Activated naive CD4-positive, alpha-beta T cell treated with anti-CD3 and anti-CD28 coated beads for 36 hours (primary cell): ENCODE measurements around the gene GJC1. TPM values are rescaled to one million over a fixed set of nuclear protein-coding genes. Genes with fewer than 3 reads are reported as not detected.
"Not testable (repeated sequence)": the region's sequence is repeated elsewhere in the genome, so short reads cannot be mapped to it uniquely, and the experiment has no call there.

Experiments
- CTCF ChIA-PET: fragments of 350-600 bp; sonication (Branson Sonifier 250); formaldehyde crosslinking; loops from one replicate; lab custom pipeline; 2021; ENCODE audit warnings: antibody characterized with exemption; lab: Charles Lee
- DNase-seq: peaks from one replicate; pipeline ENCODE4 v3.0.0-alpha.2; 2020
- H3K27ac Mint-ChIP-seq: one replicate; pipeline ENCODE4 v1.8.0; 2021; ENCODE audit warnings: mild to moderate bottlenecking, mixed read lengths
- H3K27me3 Mint-ChIP-seq: one replicate; pipeline ENCODE4 v1.8.0; 2021; ENCODE audit warnings: low read depth, mixed read lengths
- H3K36me3 Mint-ChIP-seq: one replicate; pipeline ENCODE4 v1.8.0; 2021; ENCODE audit warnings: low read depth, mixed read lengths
- H3K4me1 Mint-ChIP-seq: one replicate; pipeline ENCODE4 v1.8.0; 2021; ENCODE audit warnings: low read depth, mixed read lengths
- H3K4me3 Mint-ChIP-seq: one replicate; pipeline ENCODE4 v1.8.0; 2021; ENCODE audit warnings: mild to moderate bottlenecking, moderate library complexity, mixed read lengths
- H3K9me3 Mint-ChIP-seq: one replicate; pipeline ENCODE4 v1.8.0; 2021; ENCODE audit warnings: mixed read lengths
- intact Hi-C: fragments of 100-400 bp; cut with micrococcal nuclease; formaldehyde crosslinking; loops from one replicate; pipeline ENCODE4 v1.15.1; 2023
- total RNA-seq, 2 experiments: library from RNA; stranded (reverse); gene quantifications; one replicate each; pipeline ENCODE4 v1.2.3, GENCODE V29; 2021

The GJC1 gene
- total RNA-seq, 2 experiments from 2014 or later = 2.5 TPM

- H3K36me3 Mint-ChIP-seq = no peaks in the 10 kb centered on the region
Observed at GRCh38 chr17:44820631-44821212, 9.4 kb downstream of the GJC1 start.

GRCh38 chr17:44818508-44818907 is 11.6 kb downstream of the GJC1 start:
- H3K4me3 Mint-ChIP-seq, DNase-seq, H3K9me3 Mint-ChIP-seq, H3K27me3 Mint-ChIP-seq, H3K27ac Mint-ChIP-seq, intact Hi-C loops, H3K4me1 Mint-ChIP-seq, H3K36me3 Mint-ChIP-seq, CTCF ChIA-PET: not testable (repeated sequence)

More at GRCh38 chr17:44820631-44821212, 9.4 kb downstream of the GJC1 start:
- intact Hi-C loops = no loop called here
- no peak overlapping the region for H3K4me3 Mint-ChIP-seq
- H3K27me3 Mint-ChIP-seq = peaks cover 10% of the 10 kb centered on the region
- CTCF ChIA-PET = interaction anchor here (0.5 to 0.6 kb wide), 2 partner anchors 9 to 139 kb away, joined by 3 read pairs; no protein-coding TSS in a partner anchor
- no peaks in the 10 kb centered on the region for H3K4me1 Mint-ChIP-seq
- no peak overlapping the region for H3K27ac Mint-ChIP-seq
- no peaks in the 10 kb centered on the region for H3K9me3 Mint-ChIP-seq
- no peak for DNase-seq

- intact Hi-C loops = no loop called here
- Mint-ChIP-seq H3K4me3 (no peak overlapping the region), H3K27ac (no peak overlapping the region), H3K9me3 (no peaks in the 10 kb centered on the region), H3K4me1 (no peaks in the 10 kb centered on the region), H3K36me3 (no peaks in the 10 kb centered on the region), H3K27me3 (no peaks in the 10 kb centered on the region)
- no peak for DNase-seq
- CTCF ChIA-PET = interaction anchor here (0.6 to 0.7 kb wide), 2 partner anchors 9 to 105 kb away, joined by 3 read pairs; no protein-coding TSS in a partner anchor
Observed at GRCh38 chr17:44812263-44812662, 17.8 kb downstream of the GJC1 start.

GRCh38 chr17:44808656-44809388 is 21.3 kb downstream of the GJC1 start:
- H3K27ac Mint-ChIP-seq, H3K4me3 Mint-ChIP-seq, H3K36me3 Mint-ChIP-seq, H3K9me3 Mint-ChIP-seq, H3K27me3 Mint-ChIP-seq, intact Hi-C loops, DNase-seq, H3K4me1 Mint-ChIP-seq: not testable (repeated sequence)
- CTCF ChIA-PET = interaction anchor here (0.8 kb wide), 1 partner anchor 28 kb away, joined by 3 read pairs; no protein-coding TSS in a partner anchor

- intact Hi-C loops = no loop called here
- no peaks in the 10 kb centered on the region for H3K4me1 Mint-ChIP-seq
- H3K27ac Mint-ChIP-seq = no peak overlapping the region
- CTCF ChIA-PET = no interaction called here
- DNase-seq = no peak
- no peaks in the 10 kb centered on the region for H3K9me3 Mint-ChIP-seq
- H3K4me3 Mint-ChIP-seq = no peak overlapping the region
- H3K36me3 Mint-ChIP-seq = no peaks in the 10 kb centered on the region
- no peaks in the 10 kb centered on the region for H3K27me3 Mint-ChIP-seq
Observed at GRCh38 chr17:44808156-44808555, 21.9 kb downstream of the GJC1 start.

GRCh38 chr17:44807817-44808155 is 22.3 kb downstream of the GJC1 start:
- Mint-ChIP-seq H3K27ac (no peak overlapping the region), H3K4me1 (no peaks in the 10 kb centered on the region), H3K27me3 (no peaks in the 10 kb centered on the region), H3K36me3 (no peaks in the 10 kb centered on the region), H3K4me3 (no peak overlapping the region), H3K9me3 (no peaks in the 10 kb centered on the region)
- intact Hi-C loops = no loop called here
- CTCF ChIA-PET = no interaction called here
- no peak for DNase-seq

- no peak for DNase-seq
- Mint-ChIP-seq H3K36me3 (no peaks in the 10 kb centered on the region), H3K27ac (no peak overlapping the region), H3K27me3 (no peaks in the 10 kb centered on the region), H3K9me3 (no peaks in the 10 kb centered on the region), H3K4me3 (no peak overlapping the region), H3K4me1 (no peaks in the 10 kb centered on the region)
- CTCF ChIA-PET = no interaction called here
- intact Hi-C loops = no loop called here
Observed at GRCh38 chr17:44807093-44807816, 22.8 kb downstream of the GJC1 start.

GRCh38 chr17:44804302-44805089 is 25.6 kb downstream of the GJC1 start:
- CTCF ChIA-PET = no interaction called here
- no peak for DNase-seq
- H3K4me1 Mint-ChIP-seq = no peaks in the 10 kb centered on the region
- H3K4me3 Mint-ChIP-seq = no peak overlapping the region
- H3K9me3 Mint-ChIP-seq = no peaks in the 10 kb centered on the region
- H3K36me3 Mint-ChIP-seq = no peaks in the 10 kb centered on the region
- H3K27me3 Mint-ChIP-seq = no peaks in the 10 kb centered on the region
- intact Hi-C loops = no loop called here
- H3K27ac Mint-ChIP-seq = no peak overlapping the region

- Mint-ChIP-seq H3K27ac (no peak overlapping the region), H3K4me1 (no peaks in the 10 kb centered on the region), H3K27me3 (peaks cover 3% of the 10 kb centered on the region), H3K9me3 (no peaks in the 10 kb centered on the region), H3K36me3 (no peaks in the 10 kb centered on the region), H3K4me3 (no peak overlapping the region)
- intact Hi-C loops = no loop called here
- CTCF ChIA-PET = interaction anchor here (1.4 kb wide), 1 partner anchor 23 kb away, joined by 4 read pairs; no protein-coding TSS in a partner anchor
- DNase-seq = no peak
Observed at GRCh38 chr17:44801880-44802279, 28.2 kb downstream of the GJC1 start.

- H3K4me3 Mint-ChIP-seq = no peak overlapping the region
- H3K36me3 Mint-ChIP-seq = no peaks in the 10 kb centered on the region
- no peaks in the 10 kb centered on the region for H3K9me3 Mint-ChIP-seq
- H3K4me1 Mint-ChIP-seq = peaks cover 4% of the 10 kb centered on the region
- H3K27me3 Mint-ChIP-seq = peaks cover 3% of the 10 kb centered on the region
- no peak for DNase-seq
- no peak overlapping the region for H3K27ac Mint-ChIP-seq
- CTCF ChIA-PET = no interaction called here
- intact Hi-C loops = no loop called here
Observed at GRCh38 chr17:44798356-44798755, 31.7 kb downstream of the GJC1 start.

GRCh38 chr17:44797802-44798201 is 32.3 kb downstream of the GJC1 start:
- Mint-ChIP-seq H3K36me3 (no peaks in the 10 kb centered on the region), H3K27ac (no peak overlapping the region), H3K4me1 (peaks cover 4% of the 10 kb centered on the region), H3K27me3 (peaks cover 3% of the 10 kb centered on the region), H3K9me3 (no peaks in the 10 kb centered on the region), H3K4me3 (no peak overlapping the region)
- DNase-seq = no peak
- CTCF ChIA-PET = no interaction called here
- intact Hi-C loops = no loop called here

GRCh38 chr17:44796731-44797130 is 33.4 kb downstream of the GJC1 start:
- intact Hi-C loops = no loop called here
- no peak for DNase-seq
- Mint-ChIP-seq H3K27ac (no peak overlapping the region), H3K36me3 (no peaks in the 10 kb centered on the region), H3K4me1 (peaks cover 4% of the 10 kb centered on the region), H3K9me3 (no peaks in the 10 kb centered on the region), H3K27me3 (peaks cover 3% of the 10 kb centered on the region), H3K4me3 (no peak overlapping the region)
- CTCF ChIA-PET = no interaction called here
